ENCODE data around the gene SNAP25.

DNA sequence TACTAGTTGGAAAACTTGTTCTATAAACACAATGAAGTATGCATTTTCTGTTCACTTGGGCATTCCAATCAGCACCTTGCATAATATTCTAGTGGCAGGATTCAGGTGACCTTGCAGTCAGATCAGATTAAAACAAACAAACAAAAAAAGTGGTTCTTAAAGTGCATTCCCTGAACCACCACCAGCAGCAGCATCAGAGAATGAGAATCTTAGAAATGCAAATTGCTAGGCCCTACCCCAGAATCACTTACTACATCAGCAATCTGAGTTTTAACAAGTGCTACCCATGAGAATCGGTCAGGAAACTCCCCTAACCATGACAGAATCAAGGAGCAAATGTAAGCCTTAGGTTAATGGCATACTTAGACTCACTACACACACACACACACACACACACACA lies 41.7 kb downstream of the SNAP25 start:
- TF ChIP-seq CTCF (IDR thresholded peaks at IDR 0.05 in 2 of 3, conservative IDR thresholded peaks at IDR 0.05 in 1 of 3; ENCODE audit: control insufficient read depth in 2 of 3, extremely low read depth in 1 of 3, insufficient read depth in 1 of 3, low read depth in 3 of 3, low read length in 3 of 3) (no peak), NFIC (IDR thresholded peaks at IDR 0.05; ENCODE audit: low read depth, low read length) (no peak), MTA3 (IDR thresholded peaks at IDR 0.05; ENCODE audit: borderline replicate concordance, low read length) (no peak), JUND (IDR thresholded peaks at IDR 0.05; ENCODE audit: low read depth, low read length) (no peak), TCF3 (IDR thresholded peaks at IDR 0.05; ENCODE audit: borderline replicate concordance, insufficient read depth, low read depth, low read length) (no peak), SP1 (IDR thresholded peaks at IDR 0.05; ENCODE audit: low read depth, low read length) (no peak), STAT1 (conservative IDR thresholded peaks at IDR 0.05) (no peak)
- TF ChIP-seq, protein P1, sequence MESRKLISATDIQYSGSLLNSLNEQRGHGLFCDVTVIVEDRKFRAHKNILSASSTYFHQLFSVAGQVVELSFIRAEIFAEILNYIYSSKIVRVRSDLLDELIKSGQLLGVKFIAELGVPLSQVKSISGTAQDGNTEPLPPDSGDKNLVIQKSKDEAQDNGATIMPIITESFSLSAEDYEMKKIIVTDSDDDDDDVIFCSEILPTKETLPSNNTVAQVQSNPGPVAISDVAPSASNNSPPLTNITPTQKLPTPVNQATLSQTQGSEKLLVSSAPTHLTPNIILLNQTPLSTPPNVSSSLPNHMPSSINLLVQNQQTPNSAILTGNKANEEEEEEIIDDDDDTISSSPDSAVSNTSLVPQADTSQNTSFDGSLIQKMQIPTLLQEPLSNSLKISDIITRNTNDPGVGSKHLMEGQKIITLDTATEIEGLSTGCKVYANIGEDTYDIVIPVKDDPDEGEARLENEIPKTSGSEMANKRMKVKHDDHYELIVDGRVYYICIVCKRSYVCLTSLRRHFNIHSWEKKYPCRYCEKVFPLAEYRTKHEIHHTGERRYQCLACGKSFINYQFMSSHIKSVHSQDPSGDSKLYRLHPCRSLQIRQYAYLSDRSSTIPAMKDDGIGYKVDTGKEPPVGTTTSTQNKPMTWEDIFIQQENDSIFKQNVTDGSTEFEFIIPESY (IDR thresholded peaks at IDR 0.05): no peak
